Mesodermal cell (in vitro differentiated cells): ENCODE measurements around the gene TRAF3.

Source experiments
- H3K27ac ChIP-seq: 2 replicates; pipeline ENCODE4 v1.7.0; 2013; ENCODE audit warnings: mild to moderate bottlenecking, low read depth, low read length, moderate library complexity; ENCODE audit not compliant: severe bottlenecking
- H3K36me3 ChIP-seq: 2 replicates; pipeline ENCODE4 v1.7.1; 2013; ENCODE audit warnings: mild to moderate bottlenecking, low read length, moderate library complexity; ENCODE audit not compliant: control insufficient read depth, insufficient read depth
- H3K4me1 ChIP-seq: one replicate; pipeline ENCODE4 v1.7.1; 2013; ENCODE audit warnings: mild to moderate bottlenecking, low read length; ENCODE audit not compliant: insufficient read depth, control insufficient read depth, poor library complexity, severe bottlenecking
- H3K4me3 ChIP-seq: 2 replicates; pipeline ENCODE4 v1.7.0; 2013; ENCODE audit warnings: low read length, control low read depth, mild to moderate bottlenecking; ENCODE audit not compliant: insufficient read depth, poor library complexity, severe bottlenecking; ENCODE audit errors: extremely low read depth
- H3K9me3 ChIP-seq: 2 replicates; pipeline ENCODE4 v1.7.1; 2013; ENCODE audit warnings: mild to moderate bottlenecking, low read length, moderate library complexity; ENCODE audit not compliant: control insufficient read depth
- WGBS, 2 experiments: methylation state at CpG; one replicate each; pipeline ENCODE4 v1.1.5; 2013; ENCODE audit warnings: missing lambda C conversion rate in 2 of 2; ENCODE audit not compliant: insufficient coverage in 2 of 2; 5-methylcytosine and 5-hydroxymethylcytosine counted together

The TRAF3 gene

GRCh38 chr14:102928412-102929240, 151.4 kb downstream of the TRAF3 start:
- WGBS, 2 experiments: 2 to 3% methylated on average over 70 to 82 of the region's 94 CpGs

GRCh38 chr14:102929241-102930137, 152.2 kb downstream of the TRAF3 start:
- H3K36me3 ChIP-seq: peaks cover 19% of the 10 kb centered on the region
- no peaks in the 10 kb centered on the region for H3K9me3 ChIP-seq
- H3K4me1 ChIP-seq: peaks cover 4% of the 10 kb centered on the region
- WGBS, 2 experiments: 3 to 4% methylated on average over 69 to 74 of the region's 94 CpGs
- H3K27ac ChIP-seq: no peak overlapping the region
- H3K4me3 ChIP-seq: peak overlapping the region; percentile 47

More at GRCh38 chr14:102928412-102929240, 151.4 kb downstream of the TRAF3 start:
- Histone ChIP-seq H3K4me3 (peak overlapping the region; percentile 47), H3K9me3 (no peaks in the 10 kb centered on the region), H3K27ac (no peak overlapping the region), H3K4me1 (peaks cover 6% of the 10 kb centered on the region), H3K36me3 (peaks cover 13% of the 10 kb centered on the region)

DNA sequence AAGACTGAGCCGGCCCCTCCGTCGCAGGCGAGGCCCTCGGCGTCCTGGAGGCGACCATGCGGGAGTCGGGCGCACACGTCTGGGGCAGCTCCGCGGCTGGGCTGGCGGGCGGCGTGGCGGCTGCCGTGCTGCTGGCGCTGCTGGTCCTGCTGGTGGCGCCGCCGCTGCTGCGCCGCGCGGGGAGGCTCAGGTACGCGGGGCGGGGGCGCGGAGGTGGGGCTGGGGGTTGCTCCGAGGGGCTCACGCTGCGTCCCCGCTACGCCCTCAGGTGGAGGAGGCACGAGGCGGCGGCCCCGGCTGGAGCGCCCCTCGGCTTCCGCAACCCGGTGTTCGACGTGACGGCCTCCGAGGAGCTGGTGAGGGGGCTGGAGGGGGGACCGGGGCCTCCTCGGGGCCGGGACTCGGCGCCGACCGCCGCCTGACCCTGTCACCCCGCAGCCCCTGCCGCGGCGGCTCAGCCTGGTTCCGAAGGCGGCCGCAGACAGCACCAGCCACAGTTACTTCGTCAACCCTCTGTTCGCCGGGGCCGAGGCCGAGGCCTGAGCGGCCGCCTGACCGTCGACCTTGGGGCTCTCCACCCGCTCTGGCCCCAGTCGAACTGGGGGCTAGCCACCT, 153.0 kb downstream of the TRAF3 start:
- no peaks in the 10 kb centered on the region for H3K9me3 ChIP-seq
- H3K36me3 ChIP-seq: peaks cover 23% of the 10 kb centered on the region
- H3K27ac ChIP-seq: no peak overlapping the region
- peaks cover 4% of the 10 kb centered on the region for H3K4me1 ChIP-seq
- H3K4me3 ChIP-seq: no peak overlapping the region
- WGBS, 2 experiments: 6 to 7% methylated on average over 45 to 54 of the region's 74 CpGs

DNA sequence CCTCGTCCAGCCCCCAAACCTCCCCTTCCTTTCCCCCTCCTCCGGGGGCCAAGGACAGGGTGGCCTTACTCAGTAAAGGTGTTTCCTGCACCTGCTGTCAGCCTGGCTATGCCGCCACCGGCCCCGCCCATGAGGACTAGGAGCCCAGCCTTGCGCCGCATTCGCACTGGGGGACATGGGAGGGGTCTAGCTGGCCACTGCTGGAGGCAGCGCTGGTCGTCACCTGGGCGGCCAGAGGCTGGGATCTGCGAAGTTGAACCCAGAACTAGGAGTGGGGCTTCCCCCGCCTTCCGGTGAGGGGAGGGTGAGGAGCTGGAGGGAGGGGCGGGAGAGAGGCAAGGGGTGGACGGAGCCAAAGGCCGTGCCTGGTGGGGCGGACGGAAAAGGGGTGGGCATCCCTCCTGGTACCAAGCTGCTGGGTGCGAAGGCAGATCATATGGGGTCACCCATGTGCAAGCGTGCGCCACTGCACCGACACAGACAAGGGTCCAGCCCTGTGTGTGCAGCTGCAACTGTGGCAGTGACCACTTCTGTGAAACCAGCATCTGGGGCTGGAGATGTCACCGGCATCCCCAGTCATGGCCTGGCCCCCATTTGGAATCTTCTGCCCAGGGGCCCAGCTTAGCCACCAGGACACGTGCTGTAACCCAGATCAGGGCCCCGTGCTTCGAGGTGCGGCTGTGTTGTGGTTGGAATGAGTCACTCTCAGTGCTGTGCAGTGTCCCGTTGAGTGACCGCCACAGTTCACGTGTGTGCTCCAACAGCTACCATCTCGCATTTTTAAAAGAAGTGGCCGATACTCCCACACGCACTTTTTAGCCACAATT, 153.7 kb downstream of the TRAF3 start:
- H3K27ac ChIP-seq: no peak overlapping the region
- H3K36me3 ChIP-seq: peaks cover 26% of the 10 kb centered on the region
- no peaks in the 10 kb centered on the region for H3K9me3 ChIP-seq
- 64 to 78% methylated on average over 28 to 31 of the region's 34 CpGs for WGBS, 2 experiments
- H3K4me3 ChIP-seq: no peak overlapping the region
- peaks cover 4% of the 10 kb centered on the region for H3K4me1 ChIP-seq

DNA sequence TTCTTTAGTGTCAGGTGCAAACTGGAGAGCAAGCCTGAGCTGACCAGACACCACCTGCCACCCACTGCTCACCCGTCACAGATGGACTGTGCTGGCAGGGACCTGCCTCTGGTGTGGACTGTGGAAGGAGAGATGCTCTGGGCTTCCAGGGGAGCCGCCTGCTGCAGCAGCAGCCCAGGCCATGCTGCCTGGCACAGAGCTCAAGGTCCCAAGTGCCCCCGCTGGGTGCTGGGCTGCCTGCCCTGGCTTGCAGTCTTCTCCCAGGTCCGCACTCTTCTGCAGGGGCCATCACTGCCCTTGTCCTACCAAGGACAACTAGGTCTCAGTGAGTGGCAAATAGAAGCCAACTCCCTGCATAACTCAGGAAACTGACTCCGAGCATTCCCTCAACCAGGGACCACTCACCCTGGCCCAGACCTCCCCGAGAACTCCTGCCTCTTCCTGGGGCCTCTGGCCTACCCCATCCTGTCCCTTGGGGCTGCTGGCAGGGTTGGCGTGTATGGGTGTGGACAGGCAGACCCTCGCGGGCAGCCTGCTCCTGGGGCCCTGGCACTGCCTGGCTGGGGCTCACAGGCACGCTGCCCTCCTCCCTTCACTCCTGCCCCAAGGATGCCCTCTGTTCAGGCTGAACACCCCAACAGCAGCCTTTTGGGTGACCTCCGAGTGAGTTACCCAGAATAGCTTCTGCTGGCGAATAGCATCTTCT, 154.5 kb downstream of the TRAF3 start:
- Histone ChIP-seq H3K4me3 (no peak overlapping the region), H3K9me3 (no peaks in the 10 kb centered on the region), H3K36me3 (peaks cover 34% of the 10 kb centered on the region), H3K4me1 (peaks cover 4% of the 10 kb centered on the region), H3K27ac (no peak overlapping the region)
- 93 to 96% methylated on average over 11 of the region's 12 CpGs for WGBS, 2 experiments

- 95 to 96% methylated on average over 17 to 19 of the region's 26 CpGs for WGBS, 2 experiments
- no peak overlapping the region for H3K4me3 ChIP-seq
- no peak overlapping the region for H3K27ac ChIP-seq
- H3K9me3 ChIP-seq: no peaks in the 10 kb centered on the region
- peaks cover 4% of the 10 kb centered on the region for H3K4me1 ChIP-seq
- peaks cover 43% of the 10 kb centered on the region for H3K36me3 ChIP-seq
Observed at GRCh38 chr14:102932484-102933248, 155.4 kb downstream of the TRAF3 start.

DNA sequence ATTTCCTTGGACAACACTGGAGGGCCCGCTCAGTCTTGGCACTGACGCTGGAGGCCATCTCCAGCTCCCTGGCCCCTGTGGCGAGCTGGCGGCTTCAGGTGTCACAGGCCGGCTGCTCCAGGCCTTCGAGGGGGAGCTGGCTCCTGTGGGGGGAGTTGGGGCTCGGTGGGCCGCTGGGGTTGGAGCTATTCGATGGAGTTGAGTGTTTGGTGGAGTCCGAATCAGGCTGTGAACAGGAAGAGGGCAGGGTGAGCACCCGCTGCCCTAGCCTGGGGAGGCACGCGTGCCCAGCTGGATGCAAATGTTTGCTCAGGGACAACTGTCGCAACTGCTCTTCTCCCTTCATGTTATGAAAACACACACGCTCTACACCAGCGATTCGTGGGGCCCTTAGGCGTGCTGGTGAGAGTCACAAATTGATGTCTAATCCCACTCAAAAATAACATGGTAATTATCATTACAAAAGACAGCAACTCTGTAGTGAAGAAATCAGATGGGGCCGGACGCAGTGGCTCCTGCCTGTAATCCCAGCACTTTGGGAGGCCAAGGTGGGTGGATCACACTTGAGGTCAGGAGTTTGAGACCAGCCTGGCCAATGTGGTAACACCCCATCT, 156.5 kb downstream of the TRAF3 start:
- H3K4me3 ChIP-seq: no peak overlapping the region
- WGBS, 2 experiments: 97 to 99% methylated on average over 14 to 15 of the region's 20 CpGs
- no peaks in the 10 kb centered on the region for H3K9me3 ChIP-seq
- H3K36me3 ChIP-seq: peaks cover 54% of the 10 kb centered on the region
- peaks cover 4% of the 10 kb centered on the region for H3K4me1 ChIP-seq
- H3K27ac ChIP-seq: no peak overlapping the region

- peaks cover 72% of the 10 kb centered on the region for H3K36me3 ChIP-seq
- H3K9me3 ChIP-seq: no peaks in the 10 kb centered on the region
Observed at GRCh38 chr14:102935756-102936155, 158.5 kb downstream of the TRAF3 start.

More at GRCh38 chr14:102935756-102936155, 158.5 kb downstream of the TRAF3 start:
- Histone ChIP-seq H3K4me3 (no peak overlapping the region), H3K27ac (no peak overlapping the region), H3K4me1 (no peaks in the 10 kb centered on the region)
- WGBS, 2 experiments: no CpG with 5 or more reads among the region's 4 CpGs
